UCSD-AML1 (cell line): Measurements from ENCODE around the gene TMEM217.

ENCODE experiments used
- DNase-seq: peaks from one replicate; lab custom pipeline; 2025; ENCODE audit not compliant: unreplicated experiment; lab: John Stamatoyannopoulos, UW

TMEM217 gene

GRCh38 chr6:37170273-37171200, 87.4 kb downstream of the TMEM217 start:
- DNase-seq = peak; percentile 64

GRCh38 chr6:37169496-37170272, 88.3 kb downstream of the TMEM217 start, which contains the start of gene PIM1:
PIM1 (plus strand) TSS chr6:37170152; CDS start chr6:37170576, 424 bp downstream.
- peak; percentile 99 for DNase-seq

GRCh38 chr6:37168811-37169495, 89.0 kb downstream of the TMEM217 start:
- DNase-seq = peak; percentile 71

GRCh38 chr6:37168163-37168758, 89.7 kb downstream of the TMEM217 start:
- DNase-seq = no peak

GRCh38 chr6:37162740-37163139, 95.2 kb downstream of the TMEM217 start:
- no peak for DNase-seq
